Measurements from ENCODE around the gene ARL4A.

Gene ARL4A

GRCh38 chr7:12716722-12717121 is 29.3 kb downstream of the ARL4A start:
- Histone ChIP-seq H3K79me2 (ENCODE audit: insufficient read depth, low read length) (no peaks in the 10 kb centered on the region), H3K9me3 (ENCODE audit: low read length) (no peaks in the 10 kb centered on the region)

GRCh38 chr7:12719141-12719919 is 31.9 kb downstream of the ARL4A start:
- H3K4me2 ChIP-seq (ENCODE audit: low read length): no peak overlapping the region
- no peak overlapping the region for H3K9ac ChIP-seq (ENCODE audit: low read length)
- H3K79me2 ChIP-seq (ENCODE audit: insufficient read depth, low read length): no peaks in the 10 kb centered on the region

More at GRCh38 chr7:12716722-12717121, 29.3 kb downstream of the ARL4A start:
- Histone ChIP-seq H3K4me3 (ENCODE audit: low read depth, low read length, poor library complexity, severe bottlenecking) (no peak overlapping the region), H3K27ac (ENCODE audit: low read depth, low read length, poor library complexity, severe bottlenecking) (no peak overlapping the region), H3K27me3 (ENCODE audit: insufficient read depth, low read length) (no peaks in the 10 kb centered on the region), H4K20me1 (ENCODE audit: insufficient read depth, low read length) (no peaks in the 10 kb centered on the region), H3K9me2 (ENCODE audit: low read depth, low read length) (no peaks in the 10 kb centered on the region), H3F3A (ENCODE audit: insufficient read depth, low read length) (no peaks in the 10 kb centered on the region), H3K9ac (ENCODE audit: low read length) (no peak overlapping the region), H3K4me1 (ENCODE audit: insufficient read depth, low read length, severe bottlenecking) (no peaks in the 10 kb centered on the region), H3K36me3 (ENCODE audit: insufficient read depth, low read length) (no peaks in the 10 kb centered on the region), H2AFZ (ENCODE audit: low read length) (no peak overlapping the region), H3K4me2 (ENCODE audit: low read length) (no peak overlapping the region)
- TF ChIP-seq, protein P1, sequence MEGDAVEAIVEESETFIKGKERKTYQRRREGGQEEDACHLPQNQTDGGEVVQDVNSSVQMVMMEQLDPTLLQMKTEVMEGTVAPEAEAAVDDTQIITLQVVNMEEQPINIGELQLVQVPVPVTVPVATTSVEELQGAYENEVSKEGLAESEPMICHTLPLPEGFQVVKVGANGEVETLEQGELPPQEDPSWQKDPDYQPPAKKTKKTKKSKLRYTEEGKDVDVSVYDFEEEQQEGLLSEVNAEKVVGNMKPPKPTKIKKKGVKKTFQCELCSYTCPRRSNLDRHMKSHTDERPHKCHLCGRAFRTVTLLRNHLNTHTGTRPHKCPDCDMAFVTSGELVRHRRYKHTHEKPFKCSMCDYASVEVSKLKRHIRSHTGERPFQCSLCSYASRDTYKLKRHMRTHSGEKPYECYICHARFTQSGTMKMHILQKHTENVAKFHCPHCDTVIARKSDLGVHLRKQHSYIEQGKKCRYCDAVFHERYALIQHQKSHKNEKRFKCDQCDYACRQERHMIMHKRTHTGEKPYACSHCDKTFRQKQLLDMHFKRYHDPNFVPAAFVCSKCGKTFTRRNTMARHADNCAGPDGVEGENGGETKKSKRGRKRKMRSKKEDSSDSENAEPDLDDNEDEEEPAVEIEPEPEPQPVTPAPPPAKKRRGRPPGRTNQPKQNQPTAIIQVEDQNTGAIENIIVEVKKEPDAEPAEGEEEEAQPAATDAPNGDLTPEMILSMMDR (IDR thresholded peaks at IDR 0.05; ENCODE audit: low read length): no peak
- TF ChIP-seq EZH2 (IDR thresholded peaks at IDR 0.05; ENCODE audit: borderline replicate concordance, low read length): no peak

DNA sequence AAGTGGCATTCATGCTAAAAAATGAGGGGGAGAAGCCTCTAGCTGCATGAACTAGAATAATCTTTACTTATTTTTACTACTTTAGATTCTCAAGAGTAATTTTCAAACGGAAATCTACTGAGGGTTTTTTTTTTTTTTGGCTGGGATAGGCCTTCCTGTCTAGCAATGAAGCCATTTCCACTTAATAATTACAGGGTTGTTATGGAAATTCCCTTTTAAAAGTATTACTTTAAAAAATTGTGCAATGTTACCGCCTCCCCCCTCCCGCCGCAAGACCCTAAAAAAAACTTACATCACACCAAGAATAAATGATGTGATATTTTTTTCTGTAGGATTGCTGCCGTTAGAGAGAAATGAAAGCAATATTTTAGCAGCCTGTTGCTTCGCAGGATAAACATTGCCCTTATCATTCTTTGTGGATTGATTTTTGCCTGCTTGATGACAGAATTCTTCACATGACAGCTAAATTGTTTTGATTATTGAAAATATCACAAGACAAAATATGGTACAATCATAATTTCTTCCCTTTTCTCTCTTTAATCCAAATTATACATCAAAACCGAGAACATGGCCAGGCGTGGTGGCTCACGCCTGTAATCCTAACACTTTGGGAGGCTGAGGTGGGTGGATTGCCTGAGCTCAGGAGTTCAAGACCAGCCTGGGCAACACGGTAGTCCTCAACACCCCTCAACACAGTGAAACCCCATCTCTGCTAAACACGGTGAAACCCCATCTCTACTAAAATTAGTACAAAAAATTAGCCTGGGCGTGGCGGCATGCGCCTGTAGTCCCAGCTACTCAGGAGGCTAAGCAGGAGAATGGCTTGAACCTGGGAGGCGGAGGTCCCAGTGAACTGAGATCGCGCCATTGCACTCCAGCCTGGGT is 32.8 kb downstream of the ARL4A start:
- H3K27me3 ChIP-seq (ENCODE audit: insufficient read depth, low read length): no peaks in the 10 kb centered on the region
- no peak overlapping the region for H2AFZ ChIP-seq (ENCODE audit: low read length)
- no peaks in the 10 kb centered on the region for H3K36me3 ChIP-seq (ENCODE audit: insufficient read depth, low read length)
- H3K79me2 ChIP-seq (ENCODE audit: insufficient read depth, low read length): no peaks in the 10 kb centered on the region
- H3K4me1 ChIP-seq (ENCODE audit: insufficient read depth, low read length, severe bottlenecking): no peaks in the 10 kb centered on the region
- H3K9me3 ChIP-seq (ENCODE audit: low read length): no peaks in the 10 kb centered on the region
- no peak overlapping the region for H3K9ac ChIP-seq (ENCODE audit: low read length)
- no peaks in the 10 kb centered on the region for H3F3A ChIP-seq (ENCODE audit: insufficient read depth, low read length)
- TF ChIP-seq EZH2 (IDR thresholded peaks at IDR 0.05; ENCODE audit: borderline replicate concordance, low read length): no peak
- TF ChIP-seq, protein P1 (IDR thresholded peaks at IDR 0.05; ENCODE audit: low read length): no peak
- no peak overlapping the region for H3K4me2 ChIP-seq (ENCODE audit: low read length)
- no peaks in the 10 kb centered on the region for H4K20me1 ChIP-seq (ENCODE audit: insufficient read depth, low read length)
- H3K9me2 ChIP-seq (ENCODE audit: low read depth, low read length): no peaks in the 10 kb centered on the region
- H3K4me3 ChIP-seq (ENCODE audit: low read depth, low read length, poor library complexity, severe bottlenecking): no peak overlapping the region
- no peak overlapping the region for H3K27ac ChIP-seq (ENCODE audit: low read depth, low read length, poor library complexity, severe bottlenecking)

More at GRCh38 chr7:12719141-12719919, 31.9 kb downstream of the ARL4A start:
- no peaks in the 10 kb centered on the region for H3F3A ChIP-seq (ENCODE audit: insufficient read depth, low read length)
- H3K9me3 ChIP-seq (ENCODE audit: low read length): no peaks in the 10 kb centered on the region
- H4K20me1 ChIP-seq (ENCODE audit: insufficient read depth, low read length): no peaks in the 10 kb centered on the region
- H3K36me3 ChIP-seq (ENCODE audit: insufficient read depth, low read length): no peaks in the 10 kb centered on the region
- no peak overlapping the region for H3K4me3 ChIP-seq (ENCODE audit: low read depth, low read length, poor library complexity, severe bottlenecking)
- H3K27ac ChIP-seq (ENCODE audit: low read depth, low read length, poor library complexity, severe bottlenecking): no peak overlapping the region
- H2AFZ ChIP-seq (ENCODE audit: low read length): no peak overlapping the region
- TF ChIP-seq, protein P1 (IDR thresholded peaks at IDR 0.05; ENCODE audit: low read length): no peak
- no peak for TF ChIP-seq EZH2 (IDR thresholded peaks at IDR 0.05; ENCODE audit: borderline replicate concordance, low read length)
- no peaks in the 10 kb centered on the region for H3K9me2 ChIP-seq (ENCODE audit: low read depth, low read length)
- H3K4me1 ChIP-seq (ENCODE audit: insufficient read depth, low read length, severe bottlenecking): no peaks in the 10 kb centered on the region
- no peaks in the 10 kb centered on the region for H3K27me3 ChIP-seq (ENCODE audit: insufficient read depth, low read length)
